ENCODE results near the gene MYOM1.

DNA sequence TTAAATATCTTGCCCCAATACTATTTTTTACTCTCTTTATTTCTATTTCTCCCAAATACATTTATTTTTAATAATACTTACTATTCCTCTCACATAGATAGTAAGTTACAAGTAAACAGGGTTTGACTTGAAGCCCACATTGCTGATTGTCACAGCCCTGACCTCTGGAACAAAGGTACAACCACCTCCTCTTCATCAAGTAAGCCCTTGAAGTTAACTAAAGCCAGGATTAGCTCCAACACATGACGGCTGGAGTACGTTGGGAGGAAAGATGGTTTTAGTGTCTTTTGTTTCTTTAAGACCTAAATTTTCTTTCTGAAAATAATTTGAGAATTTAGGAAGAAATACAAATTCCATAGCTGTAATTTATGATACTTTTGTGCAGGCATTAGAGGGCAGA lies 949 bp downstream of the MYOM1 start:
- TF ChIP-seq CTCF (IDR thresholded peaks at IDR 0.05) (no peak), POLR2A (IDR thresholded peaks at IDR 0.05) (no peak)
